H1 (cell line): ENCODE results near the gene LRP8. TPM values are rescaled to one million over a fixed set of nuclear protein-coding genes. Genes with fewer than 3 reads are reported as not detected.

Experiments
- RAD21 ChIP-seq, 2 experiments: IDR thresholded peaks in 1 of 2; conservative IDR thresholded peaks in 1 of 2; 2 replicates each; pipeline ENCODE4 v1.6.1; 2011; ENCODE audit warnings: low read depth in 2 of 2, low read length in 2 of 2, improper control_type of control experiment in 1 of 2, inconsistent platforms in 1 of 2, mild to moderate bottlenecking in 1 of 2, moderate library complexity in 1 of 2
- RBBP5 ChIP-seq: IDR thresholded peaks from 2 replicates; pipeline ENCODE4 v1.7.1; 2012; ENCODE audit warnings: low read depth, mild to moderate bottlenecking, inconsistent platforms, low read length, moderate library complexity, borderline replicate concordance
- polyA plus RNA-seq, 7 experiments: library from polyadenylated mRNA; depleted of rRNA in 3 of 7; stranded (reverse) in 5 of 7; unstranded in 2 of 7; fragments of >200 nt in 5 of 7; fragments of 200-250 nt in 2 of 7; gene quantifications; 1 replicate in 5 of 7; 2 replicates in 1 of 7; 4 replicates in 1 of 7; pipeline versions ENCODE4 v1.2.1 to v1.2.3, GENCODE V29; 2011 to 2013; ENCODE audit warnings: missing spikeins in 2 of 7, mixed read lengths in 2 of 7
- total RNA-seq: library from RNA; stranded (reverse); fragmentation: NEBNext Ultra II Directional; extraction: Animal tissue kit (Norgen Biotek cat#: 25700); gene quantifications from 2 replicates; pipeline ENCODE4 v1.2.1, GENCODE V29; 2021

Gene LRP8
- total and polyA plus RNA-seq, 2 of the 8 experiments (the other 6 are each of a cell fraction or from before 2014, with no cell fraction given): 63.2 to 66.4 TPM

GRCh38 chr1:53365437-53366063 lies 37.7 kb upstream of the LRP8 start (continued):
- no peak for TF ChIP-seq RBBP5
- no peak for TF ChIP-seq RAD21 (IDR thresholded peaks at IDR 0.05 in 1 of 2, conservative IDR thresholded peaks at IDR 0.05 in 1 of 2; ENCODE audit: low read depth in 2 of 2, low read length in 2 of 2)
